ENCODE measurements around the gene PRKN.
"Not testable (repeated sequence)": the region's sequence is repeated elsewhere in the genome, so short reads cannot be mapped to it uniquely, and the experiment has no call there.

Gene PRKN

DNA sequence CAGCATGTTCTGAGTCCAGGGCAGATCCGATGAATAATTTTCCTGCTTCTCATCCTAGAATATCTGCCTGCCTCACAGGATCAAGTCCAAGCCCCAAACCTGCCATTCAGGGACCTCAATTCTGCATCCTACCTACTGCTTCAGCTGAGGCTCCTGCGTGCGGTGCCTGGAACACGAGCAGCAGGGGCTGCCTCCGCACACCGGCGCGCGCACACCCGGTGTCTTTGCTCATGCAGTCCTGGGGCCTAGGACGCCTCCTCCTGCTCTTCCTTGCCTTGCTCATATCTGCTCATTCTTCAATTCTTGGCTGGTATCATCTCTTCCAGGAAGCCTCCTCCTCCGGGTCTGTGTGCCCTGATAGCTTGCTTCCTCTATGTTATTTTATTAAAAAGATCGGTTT, 1372.6 kb downstream of the PRKN start:
- no peak for DNase-seq

DNA sequence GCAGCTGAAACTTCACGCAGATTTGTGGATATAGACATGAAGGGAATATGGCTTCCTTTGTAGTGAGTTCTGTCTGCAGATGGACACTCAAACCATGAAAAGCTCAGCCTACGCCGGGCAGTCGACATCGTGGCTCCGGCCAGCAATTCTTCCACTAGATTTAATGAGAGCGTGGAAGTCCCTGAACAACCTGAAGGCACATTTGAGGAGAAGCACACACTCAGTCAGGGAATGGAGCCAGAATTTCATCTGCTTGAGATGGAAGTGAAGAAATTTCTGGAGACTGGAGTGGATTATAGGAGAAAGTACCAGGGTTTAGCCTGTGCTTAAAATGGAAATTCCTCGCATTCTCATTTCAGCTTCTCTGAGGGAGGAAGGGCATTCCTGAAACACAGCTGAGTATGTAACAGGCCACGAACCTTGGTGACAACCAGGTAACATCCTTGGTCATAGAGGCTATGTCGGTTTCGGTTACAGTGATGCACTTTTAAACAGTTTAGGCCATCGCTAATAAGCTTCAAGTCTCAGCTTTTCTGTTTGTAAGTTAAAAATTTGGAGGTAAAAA, 1373.2 kb downstream of the PRKN start:
- DNase-seq = no peak

DNA sequence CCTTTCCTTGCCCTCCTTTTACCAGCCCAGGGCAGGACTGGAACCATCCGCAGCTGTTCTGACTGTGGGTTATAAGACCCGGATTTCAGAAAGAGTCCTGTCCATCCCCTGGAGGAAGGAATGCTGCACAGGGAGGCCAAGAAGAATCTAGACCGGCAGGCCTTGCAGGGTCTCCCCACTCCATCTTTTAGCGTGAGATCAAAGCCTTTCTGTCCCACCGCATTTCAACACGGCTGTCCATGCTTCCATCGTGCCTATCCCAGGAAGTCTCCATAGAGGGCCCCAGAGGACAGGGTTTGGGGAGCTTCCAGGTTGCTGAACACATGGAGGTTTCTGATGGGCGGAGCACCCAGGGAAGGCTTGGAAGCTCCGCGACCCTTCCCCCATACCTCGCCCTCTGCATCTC, 1374.4 kb downstream of the PRKN start:
- peak; percentile 84 for DNase-seq

DNA sequence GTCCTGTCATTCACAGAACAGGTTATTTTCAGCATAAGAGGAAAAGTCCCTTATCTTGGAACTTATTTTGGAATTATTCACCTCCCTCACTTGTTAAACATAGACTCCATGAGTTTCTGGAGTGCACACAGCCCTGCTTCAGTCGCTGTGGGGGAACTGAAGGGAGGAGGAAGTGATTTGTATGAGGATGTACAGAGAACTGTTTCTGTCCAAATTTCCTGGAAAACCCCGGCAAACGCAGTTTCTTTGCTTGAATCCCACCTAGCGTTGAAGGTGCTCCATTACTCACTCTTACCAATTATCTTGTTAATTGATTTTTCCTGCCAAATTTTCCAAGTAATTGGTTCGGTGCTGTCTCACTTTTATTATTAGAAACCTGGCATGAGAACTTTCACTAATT, 1375.7 kb downstream of the PRKN start:
- peak; percentile 53 for DNase-seq

DNA sequence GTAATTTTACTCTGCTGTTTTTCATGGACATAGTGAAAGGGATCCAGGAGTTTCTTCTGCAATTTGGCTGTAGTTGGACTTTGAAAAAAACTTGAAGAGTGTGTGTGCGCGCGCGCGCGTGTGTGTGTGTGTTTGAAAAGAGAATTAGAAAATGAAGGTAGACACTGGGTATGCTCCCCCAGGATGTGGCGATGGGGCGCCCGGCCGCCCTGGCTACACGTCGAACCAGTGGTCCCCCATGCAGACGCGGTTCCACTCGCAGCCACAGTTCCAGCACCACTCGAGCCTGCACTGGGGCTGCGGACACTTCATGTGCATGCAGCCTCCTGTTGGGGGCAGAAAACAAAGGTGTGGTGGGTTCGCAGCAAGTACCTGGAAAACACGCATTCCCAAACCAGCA, 1377.7 kb downstream of the PRKN start:
- DNase-seq = no peak

DNA sequence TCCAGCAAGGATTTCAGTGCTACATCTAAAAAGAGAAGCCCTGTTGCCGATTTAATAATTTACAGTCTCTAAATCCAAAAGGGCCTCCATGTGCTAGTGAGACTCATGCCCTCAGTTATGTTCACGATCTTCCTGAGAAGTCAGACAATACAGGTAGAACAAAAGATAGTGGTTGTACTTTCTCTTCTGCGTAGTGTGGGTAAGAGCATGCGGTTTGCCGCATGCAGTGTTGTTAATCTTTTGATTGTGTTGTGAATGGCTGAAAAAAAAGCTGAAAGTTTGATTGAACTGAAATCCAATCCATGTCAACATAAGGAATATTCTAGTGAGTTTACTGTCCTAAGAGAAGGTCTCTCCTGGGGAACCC, 1379.0 kb downstream of the PRKN start:
- DNase-seq = no peak

DNA sequence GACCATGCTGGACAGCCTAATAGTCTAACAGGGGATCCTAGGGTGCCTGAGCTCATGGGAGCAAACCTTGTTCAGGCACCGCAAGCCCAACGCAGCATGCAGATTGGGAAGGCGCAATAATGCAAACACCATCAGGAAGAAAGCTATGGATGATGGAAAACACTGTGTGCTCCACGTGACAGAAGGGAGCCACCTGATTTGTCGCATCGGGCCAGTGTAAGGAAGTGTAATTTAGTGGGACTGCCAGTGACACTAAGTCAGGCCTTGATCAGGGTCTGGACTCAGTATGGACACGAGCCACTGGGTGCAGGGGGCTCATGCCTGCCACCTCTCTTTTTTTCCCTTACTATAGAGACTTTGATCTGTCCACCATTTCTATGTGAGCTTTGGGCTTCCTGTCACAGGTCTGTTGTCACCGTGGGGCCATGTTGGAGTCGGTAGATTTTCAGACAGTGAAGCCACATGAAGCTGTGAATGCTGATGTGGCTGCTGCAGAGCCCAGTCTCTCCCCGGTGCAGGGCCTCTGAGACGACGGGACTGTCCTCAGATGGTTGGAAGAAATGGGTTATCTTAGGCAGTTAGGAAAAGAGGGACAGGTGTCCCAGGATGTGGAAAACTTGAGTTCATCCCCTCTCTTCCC, 1379.5 kb downstream of the PRKN start:
- DNase-seq = no peak

DNA sequence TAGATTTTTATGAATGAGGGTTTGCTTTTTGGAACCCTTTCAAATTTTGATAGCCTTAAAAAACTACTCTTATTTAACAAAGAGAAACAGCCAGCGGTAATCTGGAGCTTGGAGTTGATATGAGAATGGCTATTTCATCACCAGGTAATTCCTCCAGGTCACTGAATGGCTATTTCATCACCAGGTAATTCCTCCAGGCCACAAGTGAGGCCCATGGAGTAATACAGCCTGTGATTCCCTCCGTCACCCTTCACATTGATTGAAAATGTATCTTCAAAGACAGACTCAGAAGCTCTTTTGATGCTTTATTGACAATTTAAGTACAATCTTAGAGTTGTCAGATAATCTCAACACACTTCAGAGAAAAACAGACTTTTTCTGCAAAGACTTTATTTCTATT, 1380.4 kb downstream of the PRKN start:
- DNase-seq = no peak

DNA sequence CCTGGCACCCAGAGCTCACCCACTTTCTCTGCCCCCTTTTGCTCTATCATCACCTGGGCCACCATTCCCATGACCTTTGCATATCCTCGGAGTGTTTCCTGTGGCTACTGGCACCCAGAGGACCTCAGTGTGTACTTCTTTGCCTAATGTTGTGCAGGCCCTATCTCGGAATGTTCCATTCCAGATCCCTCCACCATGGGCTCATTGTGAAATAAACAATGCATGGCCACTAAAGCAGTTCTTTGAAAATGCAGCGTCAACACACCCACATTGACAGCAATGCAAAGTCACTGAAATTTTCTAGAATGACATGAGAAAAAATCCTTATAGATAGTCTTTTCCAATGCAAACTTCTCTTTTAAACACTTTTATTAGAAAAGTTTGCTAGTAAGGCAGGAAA, 1380.8 kb downstream of the PRKN start:
- no peak for DNase-seq

DNA sequence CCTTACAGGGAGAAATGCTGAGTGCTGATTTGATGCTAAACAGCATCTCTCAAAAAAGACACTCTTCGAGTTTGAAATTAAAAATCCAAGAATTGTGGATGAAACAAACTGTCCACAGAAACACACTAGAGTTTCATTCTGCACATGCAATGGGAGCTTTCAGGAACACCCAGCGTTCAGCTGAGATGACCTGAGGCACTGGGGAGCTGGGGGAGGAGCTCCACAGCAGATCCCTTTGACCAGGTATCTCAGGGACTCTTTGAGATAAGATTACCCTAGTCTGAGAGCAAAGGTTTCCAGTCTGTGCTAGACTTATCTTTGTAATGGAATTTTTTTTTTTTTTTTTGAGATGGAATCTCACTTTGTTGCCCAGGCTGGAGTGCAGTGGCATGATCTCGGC, 1382.9 kb downstream of the PRKN start:
- no peak for DNase-seq

DNA sequence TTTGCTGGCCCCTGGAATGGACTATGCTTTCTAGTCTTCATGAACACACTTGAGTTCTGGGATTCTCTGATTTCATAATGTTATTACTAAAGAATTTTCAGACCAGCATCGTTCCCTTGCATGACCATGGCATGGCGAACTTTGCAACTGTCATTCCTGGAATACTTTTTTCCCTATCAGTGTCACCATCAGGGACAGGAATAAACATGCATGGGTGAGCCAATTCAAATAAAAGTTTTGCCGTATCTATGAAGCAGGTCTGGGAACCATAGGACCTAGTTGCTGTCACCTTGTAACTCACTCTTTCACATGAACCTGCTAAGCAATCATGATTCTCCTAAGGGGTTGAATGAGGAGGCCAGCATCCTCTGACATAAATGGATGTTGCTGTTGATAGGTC, 1385.5 kb downstream of the PRKN start:
- no peak for DNase-seq

DNA sequence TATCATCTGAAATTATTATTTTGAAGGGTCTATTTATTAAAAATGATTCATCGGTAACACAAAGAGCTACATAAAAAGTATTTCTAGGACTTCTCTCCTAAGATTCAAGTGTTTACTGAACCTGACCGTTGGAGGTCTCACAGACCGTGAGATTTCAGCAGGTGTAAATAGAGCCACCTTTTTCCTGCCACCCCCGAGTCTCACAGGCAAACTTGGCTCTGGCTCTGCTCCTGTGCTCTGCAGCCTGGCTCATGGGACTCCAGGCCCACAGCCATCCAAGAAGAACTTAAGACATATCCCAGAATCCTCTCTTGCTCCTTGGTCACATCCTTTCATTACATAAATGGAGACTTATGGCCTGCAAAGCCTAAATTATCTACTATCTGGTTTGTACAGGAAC, 1385.9 kb downstream of the PRKN start:
- no peak for DNase-seq

DNA sequence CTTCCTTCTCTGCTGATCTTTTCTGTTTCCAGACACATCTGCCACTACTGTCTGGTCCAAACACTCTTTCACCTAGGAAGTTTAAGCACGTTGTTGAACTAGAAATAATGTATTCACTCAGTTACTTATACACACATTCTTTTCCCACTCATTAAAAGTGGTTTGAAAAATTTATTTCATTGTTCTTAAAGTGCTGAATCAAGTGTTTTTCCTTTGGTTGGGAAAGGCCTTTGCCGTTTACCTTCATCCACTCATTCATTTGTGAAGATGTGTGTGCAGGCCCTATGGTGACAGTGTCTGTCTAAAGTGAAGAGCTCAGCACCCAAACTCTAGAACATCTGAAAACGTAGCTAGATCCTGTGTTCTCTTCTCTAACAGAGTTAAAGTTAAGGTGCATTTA, 1389.6 kb downstream of the PRKN start:
- no peak for DNase-seq

DNA sequence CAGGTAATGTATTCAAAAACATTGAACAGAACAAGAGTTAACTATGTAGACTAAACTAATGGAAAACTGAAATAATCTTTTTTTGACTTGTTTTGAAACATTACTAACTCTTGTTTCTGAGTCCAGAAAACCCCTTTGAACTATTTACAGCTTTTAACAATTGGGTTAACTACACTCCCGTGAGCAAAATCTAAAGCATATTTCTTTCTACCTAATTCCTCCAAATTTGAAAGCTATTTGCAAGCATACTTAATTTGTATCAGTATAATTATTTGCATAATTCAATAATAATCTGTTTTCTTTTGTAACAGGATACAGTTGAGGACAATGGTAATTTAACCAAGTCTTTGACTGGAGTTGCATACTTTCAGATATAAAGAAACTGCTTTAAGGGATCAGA, 1391.1 kb downstream of the PRKN start:
- DNase-seq = no peak

DNA sequence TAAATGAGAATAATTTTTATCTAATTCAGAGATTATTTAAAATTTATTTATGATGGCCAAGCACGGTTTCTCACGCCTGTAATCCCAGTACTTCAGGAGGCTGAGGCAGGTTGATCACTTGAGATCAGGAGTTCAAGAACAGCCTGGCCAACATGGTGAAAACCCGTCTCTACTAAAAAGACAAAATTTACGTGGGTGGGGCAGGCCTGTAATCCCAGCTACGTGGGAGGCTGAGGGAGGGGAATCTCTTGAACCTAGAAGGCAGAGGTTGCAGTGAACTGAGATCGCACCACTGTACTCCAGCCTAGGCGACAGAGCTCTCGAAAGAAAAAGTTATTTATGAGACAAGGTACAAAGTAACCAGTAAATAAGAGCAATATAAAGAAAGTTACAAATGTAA, 1394.2 kb downstream of the PRKN start:
- DNase-seq = no peak

DNA sequence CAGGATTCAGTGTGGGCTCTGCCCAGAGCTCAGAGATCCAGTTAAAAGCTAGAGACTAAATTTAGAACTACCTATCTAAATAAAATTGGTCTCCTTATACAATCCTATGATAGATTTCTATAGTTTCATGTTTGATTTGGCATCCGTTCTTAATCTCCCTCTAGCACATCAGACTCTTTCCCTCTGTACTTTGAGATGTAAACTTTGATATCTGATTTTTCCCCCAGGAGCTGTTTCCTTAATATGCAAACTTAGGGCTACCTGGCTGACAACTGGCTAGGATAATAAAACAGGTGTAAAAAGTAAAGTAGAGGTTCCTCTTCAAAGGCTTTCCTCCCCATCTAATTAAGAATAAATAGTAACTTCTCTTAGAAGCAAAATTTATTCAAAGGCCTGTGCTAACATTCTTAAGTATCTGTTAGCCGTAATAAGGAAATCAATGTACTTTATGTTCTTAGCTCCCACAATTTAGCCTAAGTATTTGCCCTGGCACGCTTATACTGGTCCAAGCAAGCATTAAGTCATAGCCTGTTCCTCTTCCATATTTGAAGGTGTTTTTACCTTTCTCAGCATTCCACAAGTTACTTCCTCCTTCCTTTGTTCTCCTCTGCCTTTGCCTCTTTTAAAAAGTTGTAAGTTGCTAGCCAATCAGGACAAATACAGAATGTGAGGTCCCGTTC, 1396.0 kb downstream of the PRKN start:
- DNase-seq = not testable (repeated sequence)

DNA sequence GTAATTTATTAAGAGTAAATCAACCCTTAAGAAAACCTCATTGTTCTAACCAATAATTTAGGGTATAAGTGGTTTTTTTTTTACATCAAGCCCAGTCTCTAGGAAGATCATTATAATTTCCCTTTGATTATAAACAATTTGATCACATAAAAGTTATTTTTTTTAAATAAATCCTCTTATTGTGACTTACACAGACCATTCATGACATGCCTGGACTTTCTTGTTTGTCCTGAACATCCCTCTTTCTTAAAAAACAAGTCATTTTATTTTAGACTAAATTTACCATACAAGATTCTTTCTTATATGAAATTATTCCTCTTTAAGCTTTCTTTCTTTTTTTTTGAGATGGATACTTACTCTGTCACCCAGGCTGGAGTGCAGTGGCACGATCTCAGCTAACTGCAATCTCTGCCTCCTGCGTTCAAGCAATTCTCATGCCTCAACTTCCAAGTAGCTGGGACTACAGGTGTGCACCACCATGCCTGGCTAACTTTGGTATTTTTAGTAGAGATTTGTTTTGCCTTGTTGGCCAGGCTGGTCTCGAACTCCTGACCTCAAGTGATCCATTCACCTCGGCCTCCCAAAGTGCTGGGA, 1400.1 kb downstream of the PRKN start:
- DNase-seq = peak; percentile 10

DNA sequence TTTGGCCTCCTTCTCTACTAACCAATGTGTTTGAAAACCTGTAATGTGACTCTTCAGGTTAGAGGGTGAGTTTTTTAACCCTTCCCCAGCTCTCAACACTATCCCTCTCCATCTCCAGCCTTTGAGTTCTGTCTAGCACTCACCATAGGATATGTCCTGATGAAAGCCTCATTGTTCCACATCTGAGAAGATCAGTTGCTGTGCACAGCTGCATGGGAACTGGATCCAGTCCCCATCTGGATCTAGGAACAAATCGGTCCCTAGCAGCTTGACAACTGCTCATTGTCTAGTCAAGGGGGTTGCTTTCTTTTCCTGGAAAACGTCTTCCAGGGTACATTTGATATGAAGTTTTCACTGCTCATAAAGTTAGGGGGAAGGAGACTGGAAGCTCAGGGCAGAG, 1408.3 kb downstream of the PRKN start:
- no peak for DNase-seq

DNA sequence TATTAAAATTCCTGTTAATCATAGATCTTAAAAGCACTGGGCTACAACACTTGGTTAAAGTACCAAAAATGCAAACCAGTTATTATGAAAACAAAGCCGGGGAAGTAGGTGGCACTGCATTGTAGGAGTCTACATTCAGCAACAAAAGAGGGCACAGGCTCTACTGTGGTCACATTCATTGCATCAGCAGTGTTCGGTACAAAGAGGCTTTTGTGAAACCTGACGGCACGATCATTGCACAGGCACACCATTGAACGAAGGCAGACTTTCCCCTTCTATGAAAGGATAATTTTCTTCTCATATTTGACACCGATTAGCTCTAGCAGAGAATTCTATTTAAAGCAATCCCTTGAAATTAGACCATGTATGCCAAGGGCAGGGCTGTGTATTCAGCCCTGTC, 1409.1 kb downstream of the PRKN start:
- peak; percentile 86 for DNase-seq

DNA sequence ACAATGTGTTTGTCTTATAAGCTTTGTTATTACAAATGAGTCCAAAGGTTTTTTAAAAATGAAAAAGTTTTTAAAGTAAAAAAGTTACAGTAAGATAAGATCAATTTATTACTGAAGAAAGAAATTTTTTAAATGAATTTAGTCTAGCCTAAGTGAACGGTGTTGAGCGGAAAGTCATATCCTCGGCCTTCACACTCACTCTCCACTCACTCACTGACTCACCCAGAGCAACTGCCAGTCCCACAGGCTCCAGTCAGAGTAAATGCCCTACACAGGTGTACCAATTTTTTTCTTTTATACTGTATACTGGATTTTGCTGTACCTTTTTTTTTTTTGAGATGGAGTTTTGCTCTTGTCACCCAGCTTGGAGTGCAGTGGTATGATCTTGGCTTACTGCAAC, 1411.0 kb downstream of the PRKN start:
- DNase-seq = no peak

DNA sequence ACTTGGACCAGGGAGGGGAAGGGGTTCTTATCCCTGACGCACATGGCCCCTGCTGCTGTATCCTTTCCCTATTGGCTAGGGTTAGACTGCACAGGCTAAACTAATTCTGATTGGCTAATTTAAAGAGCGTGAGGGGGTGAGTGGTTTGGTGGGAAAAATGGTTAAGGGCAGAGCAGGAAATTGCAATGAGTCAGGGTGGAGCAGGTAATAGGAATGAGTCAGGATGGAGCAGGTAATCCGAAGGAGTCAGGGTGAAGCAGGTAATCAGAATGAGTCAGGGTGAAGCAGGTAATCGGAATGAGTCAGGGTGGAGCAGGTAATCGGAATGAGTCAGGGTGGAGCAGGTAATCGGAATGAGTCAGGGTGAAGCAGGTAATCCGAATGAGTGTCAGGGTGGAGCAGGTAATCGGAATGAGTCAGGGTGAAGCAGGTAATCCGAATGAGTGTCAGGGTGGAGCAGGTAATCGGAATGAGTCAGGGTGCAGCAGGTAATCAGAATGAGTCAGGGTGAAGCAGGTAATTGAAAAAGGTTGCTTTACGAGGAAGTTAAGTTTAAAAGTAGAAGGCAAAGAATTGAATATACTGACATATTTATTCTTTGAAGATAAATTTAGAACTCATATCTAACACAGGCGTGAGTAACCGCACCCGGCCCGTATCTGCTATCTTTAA, 1412.2 kb downstream of the PRKN start:
- not testable (repeated sequence) for DNase-seq

DNA sequence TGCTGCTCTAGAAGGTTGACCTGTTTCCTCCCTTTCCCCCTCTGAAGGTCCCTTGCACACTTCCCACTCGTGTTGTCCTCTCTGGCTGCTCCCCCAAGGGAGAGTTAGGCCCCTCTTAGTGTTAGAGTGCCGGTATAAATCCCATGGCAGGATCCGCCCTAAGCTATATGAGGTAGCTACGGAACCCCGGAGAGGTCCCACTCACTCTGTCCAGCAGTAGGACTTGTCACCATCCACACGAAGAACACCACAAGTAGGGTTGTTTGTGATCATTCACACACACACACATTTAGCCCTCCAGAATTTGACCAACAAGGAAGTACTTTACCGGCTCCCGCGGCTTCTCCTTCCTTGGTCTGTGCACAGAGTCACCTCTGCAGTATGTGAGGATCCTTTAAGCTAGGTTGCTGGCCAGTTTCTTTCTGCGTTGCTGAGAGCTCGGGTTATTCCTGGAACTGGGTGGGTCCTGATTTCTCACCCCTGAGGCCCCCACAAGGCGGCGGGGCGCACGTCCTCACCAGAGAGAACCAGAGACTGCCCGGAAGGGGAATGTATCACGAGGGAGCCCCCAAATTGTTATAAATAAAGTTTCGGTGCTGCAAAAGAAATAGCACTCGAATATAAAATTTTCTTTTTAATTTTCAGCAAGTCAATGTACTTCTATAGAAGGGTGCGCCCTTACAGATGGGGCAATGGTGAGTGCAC, 1412.9 kb downstream of the PRKN start:
- not testable (repeated sequence) for DNase-seq

DNA sequence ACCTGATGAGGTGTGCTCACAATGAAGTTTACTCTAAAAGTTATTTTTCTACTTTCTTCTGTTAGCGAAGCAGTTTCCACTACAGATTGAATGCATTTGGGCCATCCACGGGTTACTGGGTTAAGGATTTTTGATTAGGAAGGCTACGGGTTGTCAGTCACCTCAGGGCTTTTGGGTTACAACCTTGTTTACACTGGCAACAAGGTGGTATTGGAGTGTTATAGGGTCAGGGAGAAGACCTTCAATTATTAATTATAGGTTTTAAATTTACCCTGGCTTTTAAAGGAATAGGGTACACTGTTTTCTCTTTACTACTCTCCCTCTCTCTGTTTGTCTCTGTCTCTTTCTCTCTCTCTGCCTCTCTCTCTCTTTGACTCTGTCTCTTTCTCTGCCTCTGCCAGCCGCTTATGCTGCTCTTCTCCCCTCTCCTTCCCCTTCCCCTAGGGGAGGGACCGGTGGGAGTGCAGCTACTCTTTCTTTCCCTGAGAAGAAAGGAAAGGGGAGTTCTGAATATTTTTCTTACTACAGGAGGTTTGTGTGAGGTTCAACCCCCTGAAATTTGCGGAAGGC, 1413.5 kb downstream of the PRKN start:
- DNase-seq = no peak

All from NCI-H69 (cell line).